H1 (cell line): ENCODE results near the gene AMELY. TPM values are rescaled to one million over a fixed set of nuclear protein-coding genes. Genes with fewer than 3 reads are reported as not detected.

Source experiments
- CTCF ChIA-PET: fragments of 300-600 bp; sonication (Branson Sonifier 250); formaldehyde crosslinking; loops from one replicate; lab custom pipeline; 2021; ENCODE audit not compliant: partially characterized antibody; lab: Charles Lee
- POLR2A ChIA-PET: fragments of 300-600 bp; sonication (Branson Sonifier 250); formaldehyde crosslinking; loops from one replicate; lab custom pipeline; 2021; ENCODE audit warnings: inconsistent platforms; ENCODE audit not compliant: partially characterized antibody; lab: Charles Lee
- DNase-seq, 2 experiments: peaks; one replicate each; pipeline versions ENCODE4 v3.0.0 to v3.0.0-alpha.2; 2010 to 2022; ENCODE audit warnings: low spot score in 2 of 2, low read depth in 1 of 2, mixed read lengths in 1 of 2
- FAIRE-seq: peaks from 2 replicates; lab custom pipeline; 2011; peaks lifted over from hg19 to GRCh38; lab: Jason Lieb, UNC
- H2AFZ ChIP-seq: 2 replicates; pipeline ENCODE4 v1.8.1; 2012; ENCODE audit warnings: low read length, inconsistent platforms
- H2AK5ac ChIP-seq: 2 replicates; pipeline ENCODE4 v1.6.1; 2013; ENCODE audit warnings: low read depth, low read length
- H2BK120ac ChIP-seq: replicated peaks from 2 replicates; pipeline ENCODE3; 2013; ENCODE audit warnings: low read depth, low read length, inconsistent platforms
- H2BK12ac ChIP-seq: 2 replicates; pipeline ENCODE4 v1.6.1; 2013; ENCODE audit warnings: low read depth, low read length
- H2BK15ac ChIP-seq: 2 replicates; pipeline ENCODE4 v1.6.1; 2013; ENCODE audit warnings: low read length
- H2BK20ac ChIP-seq: 2 replicates; pipeline ENCODE4 v1.6.1; 2013; ENCODE audit warnings: low read length
- H2BK5ac ChIP-seq: 2 replicates; pipeline ENCODE4 v1.6.1; 2013; ENCODE audit warnings: low read depth, low read length
- H3K14ac ChIP-seq: 2 replicates; pipeline ENCODE4 v1.6.1; 2013; ENCODE audit warnings: inconsistent platforms; ENCODE audit not compliant: insufficient read length
- H3K18ac ChIP-seq: 2 replicates; pipeline ENCODE4 v1.6.1; 2013; ENCODE audit warnings: low read length; ENCODE audit errors: extremely low read depth
- H3K23ac ChIP-seq: 2 replicates; pipeline ENCODE4 v1.6.1; 2013; ENCODE audit warnings: inconsistent platforms; ENCODE audit not compliant: insufficient read length
- H3K23me2 ChIP-seq: 2 replicates; pipeline ENCODE4 v1.6.1; 2013; ENCODE audit warnings: low read depth, low read length
- H3K27ac ChIP-seq: 2 replicates; pipeline ENCODE4 v1.6.1; 2011; ENCODE audit warnings: low read depth, low read length, inconsistent platforms
- H3K27me3 ChIP-seq, 4 experiments: replicated peaks in 1 of 4; 1 replicate in 1 of 4; 2 replicates in 3 of 4; pipeline versions ENCODE4 v1.6.1 to v1.8.1; 2011 to 2013; ENCODE audit warnings: low read length in 3 of 4, mild to moderate bottlenecking in 3 of 4, inconsistent platforms in 2 of 4, mixed read lengths in 2 of 4, moderate library complexity in 1 of 4; ENCODE audit not compliant: control insufficient read depth in 3 of 4, insufficient read depth in 3 of 4; ENCODE audit errors: extremely low read depth in 1 of 4
- H3K36me3 ChIP-seq, 4 experiments: 2 replicates each; pipeline versions ENCODE4 v1.6.1 to v1.8.1; 2011 to 2013; ENCODE audit warnings: mild to moderate bottlenecking in 4 of 4, low read length in 3 of 4, moderate library complexity in 2 of 4, control low read depth in 1 of 4, inconsistent platforms in 1 of 4; ENCODE audit not compliant: insufficient read depth in 4 of 4, control insufficient read depth in 2 of 4
- H3K4ac ChIP-seq: replicated peaks from 2 replicates; pipeline ENCODE3; 2013; ENCODE audit warnings: low read length, low read depth, mixed read lengths, inconsistent platforms; ENCODE audit not compliant: insufficient read length
- H3K4me1 ChIP-seq, 4 experiments: replicated peaks in 1 of 4; 1 replicate in 1 of 4; 2 replicates in 3 of 4; pipeline versions ENCODE4 v1.6.1 to v1.8.1; 2011 to 2013; ENCODE audit warnings: low read length in 3 of 4, inconsistent platforms in 2 of 4, mixed read lengths in 1 of 4; ENCODE audit not compliant: insufficient read depth in 4 of 4, control insufficient read depth in 3 of 4
- H3K4me2 ChIP-seq, 2 experiments: 2 replicates each; pipeline versions ENCODE4 v1.6.1 to v1.8.1; 2011 to 2013; ENCODE audit warnings: low read depth in 2 of 2, low read length in 2 of 2, control low read depth in 1 of 2, inconsistent platforms in 1 of 2, mild to moderate bottlenecking in 1 of 2; ENCODE audit not compliant: insufficient read depth in 1 of 2
- H3K4me3 ChIP-seq, 4 experiments: fragments of 200-600, 300-600 bp in 1 of 4; sonication (generic), shearing (Covaris generic), sonication (Bioruptor Twin) in 1 of 4; 2 replicates each; pipeline versions ENCODE4 v1.5.1 to v1.8.1; 2011 to 2016; ENCODE audit warnings: low read length in 4 of 4, low read depth in 3 of 4, control low read depth in 2 of 4, inconsistent platforms in 2 of 4, mild to moderate bottlenecking in 2 of 4, mixed read lengths in 1 of 4, moderate library complexity in 1 of 4; ENCODE audit not compliant: insufficient read depth in 2 of 4; ENCODE audit errors: extremely low read depth in 1 of 4
- H3K56ac ChIP-seq: replicated peaks from 2 replicates; pipeline ENCODE3; 2013; ENCODE audit warnings: low read depth, mild to moderate bottlenecking, mixed read lengths, low read length, inconsistent platforms; ENCODE audit not compliant: insufficient read length
- H3K79me1 ChIP-seq: 2 replicates; pipeline ENCODE4 v1.6.1; 2013; ENCODE audit warnings: low read depth, low read length, control low read depth
- H3K79me2 ChIP-seq, 2 experiments: 2 replicates each; pipeline versions ENCODE4 v1.6.1 to v1.8.1; 2012 to 2013; ENCODE audit warnings: low read length in 2 of 2, mild to moderate bottlenecking in 2 of 2, inconsistent platforms in 1 of 2; ENCODE audit not compliant: insufficient read depth in 2 of 2, control insufficient read depth in 1 of 2
- H3K9ac ChIP-seq, 4 experiments: replicated peaks in 1 of 4; 1 replicate in 1 of 4; 2 replicates in 3 of 4; pipeline versions ENCODE4 v1.6.1 to v1.8.1; 2011 to 2013; ENCODE audit warnings: low read depth in 3 of 4, low read length in 3 of 4, control low read depth in 2 of 4, mild to moderate bottlenecking in 2 of 4, moderate library complexity in 2 of 4, inconsistent platforms in 1 of 4; ENCODE audit errors: extremely low read depth in 1 of 4
- H3K9me3 ChIP-seq, 2 experiments: 2 replicates each; pipeline versions ENCODE4 v1.6.1 to v1.8.1; 2012 to 2013; ENCODE audit warnings: mild to moderate bottlenecking in 2 of 2, moderate library complexity in 2 of 2, control low read depth in 1 of 2, inconsistent platforms in 1 of 2, low read depth in 1 of 2, low read length in 1 of 2, mixed read lengths in 1 of 2; ENCODE audit not compliant: insufficient read depth in 2 of 2
- H4K20me1 ChIP-seq, 2 experiments: replicated peaks in 1 of 2; 2 replicates each; pipeline versions ENCODE3 to v1.8.1; 2011 to 2013; ENCODE audit warnings: inconsistent platforms in 2 of 2, low read length in 2 of 2, mild to moderate bottlenecking in 1 of 2; ENCODE audit not compliant: insufficient read depth in 2 of 2, control insufficient read depth in 1 of 2
- H4K5ac ChIP-seq: 2 replicates; pipeline ENCODE4 v1.6.1; 2013; ENCODE audit warnings: low read length, low read depth, mixed read lengths, inconsistent platforms; ENCODE audit not compliant: insufficient read length
- H4K8ac ChIP-seq: 2 replicates; pipeline ENCODE4 v1.8.0; 2013; ENCODE audit warnings: mild to moderate bottlenecking, moderate library complexity, low read length, inconsistent platforms; ENCODE audit not compliant: insufficient read depth; ENCODE audit errors: extremely low read depth
- H4K91ac ChIP-seq: replicated peaks from 2 replicates; pipeline ENCODE3; 2013; ENCODE audit warnings: low read length, mixed read lengths, inconsistent platforms; ENCODE audit not compliant: insufficient read length
- JUND ChIP-seq: IDR thresholded peaks from 2 replicates; pipeline ENCODE4 v1.6.1; 2011; ENCODE audit warnings: mild to moderate bottlenecking, improper control_type of control experiment, low read length
- TCF12 ChIP-seq: IDR thresholded peaks from 2 replicates; pipeline ENCODE4 v1.6.1; 2011; ENCODE audit warnings: low read depth, mild to moderate bottlenecking, low read length
- WGBS, 2 experiments: shearing (Covaris generic) in 1 of 2; methylation state at CpG; one replicate each; pipeline versions ENCODE4 v1.1.6 to v1.1.7; 2013 to 2015; ENCODE audit warnings: low lambda C conversion rate in 2 of 2, mixed read lengths in 2 of 2, inconsistent platforms in 1 of 2, low coverage in 1 of 2, missing lambda C conversion rate in 1 of 2; ENCODE audit not compliant: insufficient replicate concordance in 2 of 2, insufficient coverage in 1 of 2, insufficient read length in 1 of 2; ENCODE audit errors: extremely low coverage in 1 of 2, missing lambda C conversion rate in 1 of 2; 5-methylcytosine and 5-hydroxymethylcytosine counted together
- polyA plus RNA-seq, 7 experiments: library from polyadenylated mRNA; depleted of rRNA in 3 of 7; stranded (reverse) in 5 of 7; unstranded in 2 of 7; fragments of >200 nt in 5 of 7; fragments of 200-250 nt in 2 of 7; gene quantifications; 1 replicate in 5 of 7; 2 replicates in 1 of 7; 4 replicates in 1 of 7; pipeline versions ENCODE4 v1.2.1 to v1.2.3, GENCODE V29; 2011 to 2013; ENCODE audit warnings: missing spikeins in 2 of 7, mixed read lengths in 2 of 7
- total RNA-seq: library from RNA; stranded (reverse); fragmentation: NEBNext Ultra II Directional; extraction: Animal tissue kit (Norgen Biotek cat#: 25700); gene quantifications from 2 replicates; pipeline ENCODE4 v1.2.1, GENCODE V29; 2021

The AMELY gene
- total and polyA plus RNA-seq, 2 of the 8 experiments (the other 6 are each of a cell fraction or from before 2014, with no cell fraction given), result 0.09 TPM; not detected in 1

DNA sequence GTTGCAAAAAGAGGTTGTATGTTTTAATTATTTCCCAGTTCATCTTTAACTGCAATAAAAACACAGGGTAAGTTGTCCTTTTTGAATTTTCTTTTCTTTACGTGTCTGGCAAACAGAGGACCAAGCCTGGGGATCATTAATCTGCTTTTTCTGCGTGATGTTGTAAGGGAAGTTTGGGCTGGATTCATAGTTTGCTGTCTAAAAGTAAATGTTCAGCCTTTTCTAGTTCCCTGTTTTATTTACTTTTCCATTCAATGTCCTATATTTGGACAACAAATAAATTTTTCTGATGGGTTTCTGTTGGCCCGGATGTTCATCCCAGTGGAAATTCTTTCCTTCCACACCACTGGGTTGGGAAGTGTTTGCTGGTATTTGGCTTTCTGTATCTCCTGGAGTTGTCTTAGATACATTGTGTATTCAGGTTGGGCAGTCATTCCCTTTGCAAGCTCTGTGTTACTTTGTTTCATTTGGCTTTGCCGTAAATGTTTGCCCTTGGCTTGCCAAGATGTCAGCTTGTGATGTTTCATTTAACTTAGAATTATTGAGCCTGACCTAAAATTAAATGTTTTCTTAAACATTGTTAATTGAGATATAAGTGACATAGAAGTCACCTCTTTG, 20.3 kb upstream of the AMELY start:
- no peak overlapping the region for H4K91ac ChIP-seq
- H2AK5ac ChIP-seq, result no peak overlapping the region
- no peak overlapping the region for H4K8ac ChIP-seq
- H3K4me2 ChIP-seq, result no peak overlapping the region
- H2BK20ac ChIP-seq, result no peak overlapping the region
- no peaks in the 10 kb centered on the region; a peak in 1 of 4 replicates for H3K79me2 ChIP-seq
- 95% methylated on average over 4 of the region's 4 CpGs; no CpG with 5 or more reads in 1 of the 2 experiments for WGBS, 2 experiments
- ChIA-PET POLR2A (no interaction called here), CTCF (no interaction called here)
- H3K9ac ChIP-seq, result no peak overlapping the region
- no peak overlapping the region for H3K56ac ChIP-seq
- H4K20me1 ChIP-seq, result no peaks in the 10 kb centered on the region
- H2BK15ac ChIP-seq, result no peak overlapping the region
- H2BK120ac ChIP-seq, result no peak overlapping the region
- H3K36me3 ChIP-seq, result no peaks in the 10 kb centered on the region
- H3K4ac ChIP-seq, result no peak overlapping the region
- H4K5ac ChIP-seq, result no peak overlapping the region
- H3K4me3 ChIP-seq, result no peak overlapping the region
- no peak for TF ChIP-seq JUND
- TF ChIP-seq TCF12, result no peak
- no peaks in the 10 kb centered on the region for H3K4me1 ChIP-seq
- H2BK12ac ChIP-seq, result no peak overlapping the region
- no peak overlapping the region for H3K14ac ChIP-seq
- H3K9me3 ChIP-seq, result no peaks in the 10 kb centered on the region
- H3K23me2 ChIP-seq, result no peaks in the 10 kb centered on the region
- no peak overlapping the region for H3K27ac ChIP-seq
- no peak overlapping the region for H3K23ac ChIP-seq
- H3K79me1 ChIP-seq, result 0 out of 2 replicates have a peak, but pooled peaks cover 2% of the 10 kb centered on the region
- no peak overlapping the region for H3K18ac ChIP-seq
- H3K27me3 ChIP-seq, result no peaks in the 10 kb centered on the region
- H2AFZ ChIP-seq, result no peak overlapping the region
- FAIRE-seq (no peak), DNase-seq (no peak)
- no peak overlapping the region for H2BK5ac ChIP-seq
